BJ (cell line): ENCODE data around the gene IGSF21. TPM values are rescaled to one million over a fixed set of nuclear protein-coding genes. Genes with fewer than 3 reads are reported as not detected.

Experiments used
- CTCF ChIA-PET: fragments of 350-600 bp; formaldehyde crosslinking; extraction: SDS; loops from one replicate; lab custom pipeline; 2021; ENCODE audit warnings: antibody characterized with exemption, inconsistent platforms; lab: Yijun Ruan, JAX
- POLR2A ChIA-PET: fragments of 300-600 bp; sonication (Branson Sonifier 250); formaldehyde crosslinking; extraction: SDS; loops from one replicate; lab custom pipeline; 2021; ENCODE audit warnings: antibody characterized with exemption; lab: Charles Lee
- DNase-seq: peaks from one replicate; pipeline ENCODE4 v3.0.0-alpha.2; 2011; ENCODE audit warnings: low read depth
- H3K27me3 ChIP-seq: 2 replicates; pipeline ENCODE4 v1.6.0; 2011; ENCODE audit warnings: low read length; ENCODE audit not compliant: control insufficient read depth, insufficient read depth
- H3K36me3 ChIP-seq: 2 replicates; pipeline ENCODE4 v1.5.1; 2011; ENCODE audit warnings: low read length; ENCODE audit not compliant: control insufficient read depth, insufficient read depth
- H3K4me3 ChIP-seq: 2 replicates; pipeline ENCODE4 v1.5.1; 2011; ENCODE audit warnings: low read depth, mild to moderate bottlenecking, control low read depth, low read length
- polyA plus RNA-seq: library from polyadenylated mRNA; depleted of rRNA; stranded (reverse); fragments of >200 nt; gene quantifications from 2 replicates; pipeline ENCODE4 v1.2.3, GENCODE V29; 2011
- TF ChIP-seq, protein P1 (sequence below): IDR thresholded peaks from 2 replicates; pipeline ENCODE4 v1.5.1; 2011; ENCODE audit warnings: low read depth, mild to moderate bottlenecking, control low read depth, inconsistent platforms, low read length, moderate library complexity; ENCODE audit not compliant: insufficient read depth

Gene IGSF21
- polyA plus RNA-seq, 1 experiment: not detected

DNA sequence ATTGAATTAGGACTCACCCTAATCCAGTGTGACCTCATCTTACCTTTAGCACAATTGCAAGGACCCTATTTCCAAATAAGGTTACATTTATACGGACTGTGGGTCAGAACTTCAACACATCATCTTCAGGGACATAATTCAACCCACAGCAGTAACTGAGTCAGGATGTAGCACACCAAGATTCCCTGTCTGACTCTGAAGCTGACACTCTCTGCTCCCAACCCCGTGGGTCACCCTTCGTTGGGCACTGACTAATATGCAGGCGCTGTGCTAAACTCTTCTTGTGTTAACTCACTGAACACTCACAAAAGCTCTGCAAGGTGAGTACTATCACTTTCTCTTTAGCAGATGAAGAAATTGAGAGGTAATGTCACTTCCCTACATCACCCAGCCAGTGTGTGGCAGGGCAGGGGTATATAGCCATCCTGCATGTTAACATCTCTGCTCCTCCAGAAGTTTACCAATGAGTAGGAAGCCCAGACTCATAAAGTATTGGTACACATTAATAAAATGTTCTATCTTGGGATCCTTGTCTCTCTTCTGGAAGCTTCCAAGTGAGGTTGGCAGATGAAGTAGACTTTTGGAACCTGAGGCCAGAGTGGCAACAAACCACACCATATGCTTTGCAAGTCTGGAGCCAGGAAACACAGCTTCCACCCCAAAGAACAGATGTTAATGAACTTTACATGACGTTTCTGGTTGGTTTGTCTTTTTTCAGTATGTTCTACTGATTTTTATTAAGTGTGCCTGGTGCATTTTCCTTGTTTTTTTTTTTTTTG, 233.9 kb downstream of the IGSF21 start:
- TF ChIP-seq, protein P1, sequence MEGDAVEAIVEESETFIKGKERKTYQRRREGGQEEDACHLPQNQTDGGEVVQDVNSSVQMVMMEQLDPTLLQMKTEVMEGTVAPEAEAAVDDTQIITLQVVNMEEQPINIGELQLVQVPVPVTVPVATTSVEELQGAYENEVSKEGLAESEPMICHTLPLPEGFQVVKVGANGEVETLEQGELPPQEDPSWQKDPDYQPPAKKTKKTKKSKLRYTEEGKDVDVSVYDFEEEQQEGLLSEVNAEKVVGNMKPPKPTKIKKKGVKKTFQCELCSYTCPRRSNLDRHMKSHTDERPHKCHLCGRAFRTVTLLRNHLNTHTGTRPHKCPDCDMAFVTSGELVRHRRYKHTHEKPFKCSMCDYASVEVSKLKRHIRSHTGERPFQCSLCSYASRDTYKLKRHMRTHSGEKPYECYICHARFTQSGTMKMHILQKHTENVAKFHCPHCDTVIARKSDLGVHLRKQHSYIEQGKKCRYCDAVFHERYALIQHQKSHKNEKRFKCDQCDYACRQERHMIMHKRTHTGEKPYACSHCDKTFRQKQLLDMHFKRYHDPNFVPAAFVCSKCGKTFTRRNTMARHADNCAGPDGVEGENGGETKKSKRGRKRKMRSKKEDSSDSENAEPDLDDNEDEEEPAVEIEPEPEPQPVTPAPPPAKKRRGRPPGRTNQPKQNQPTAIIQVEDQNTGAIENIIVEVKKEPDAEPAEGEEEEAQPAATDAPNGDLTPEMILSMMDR: no peak
- Histone ChIP-seq H3K27me3 (no peaks in the 10 kb centered on the region), H3K36me3 (no peaks in the 10 kb centered on the region), H3K4me3 (no peak overlapping the region)
- ChIA-PET POLR2A (no interaction called here), CTCF (no interaction called here)
- no peak for DNase-seq

DNA sequence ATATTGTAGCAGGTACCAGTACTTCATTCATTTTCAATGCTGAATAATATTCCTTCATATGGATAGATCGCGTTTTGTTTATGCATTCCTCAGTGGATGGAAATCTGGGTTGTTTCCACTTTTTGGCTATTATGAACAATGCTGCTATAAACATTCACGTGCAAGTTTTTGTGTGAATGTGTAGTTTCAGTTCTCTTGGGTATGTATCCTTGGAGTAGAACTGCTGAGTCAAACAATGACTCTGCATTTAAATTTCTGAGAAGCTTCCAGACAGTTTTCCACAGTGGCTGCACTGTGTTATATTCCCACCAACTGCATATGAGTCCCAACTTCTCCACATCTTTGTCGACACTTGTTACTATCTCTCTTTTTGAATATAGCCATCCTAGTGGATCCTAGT, 235.1 kb downstream of the IGSF21 start:
- POLR2A ChIA-PET: no interaction called here
- CTCF ChIA-PET: no interaction called here

DNA sequence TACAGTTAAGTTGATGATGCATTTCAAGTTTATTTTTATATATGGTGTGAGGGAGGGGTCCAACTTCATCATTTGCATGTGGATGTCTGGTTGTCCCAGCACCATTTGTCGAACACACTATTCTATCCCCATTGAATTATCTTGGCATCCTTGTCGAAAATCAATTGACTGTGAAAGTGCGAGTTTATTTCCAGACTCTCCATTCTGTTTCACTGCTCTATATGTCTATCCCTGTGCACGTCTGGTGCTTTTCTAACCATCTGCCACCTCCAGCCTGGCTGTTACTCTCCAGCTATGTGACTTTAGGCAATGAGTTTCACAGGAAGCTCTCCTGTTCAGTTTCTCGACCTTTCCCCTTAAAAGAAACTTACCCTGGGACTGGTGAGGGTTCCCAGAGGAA, 236.0 kb downstream of the IGSF21 start:
- POLR2A ChIA-PET: no interaction called here
- TF ChIP-seq, protein P1: no peak
- CTCF ChIA-PET: interaction anchor here (0.6 kb wide), 1 partner anchor 912 kb away, joined by 3 read pairs; no protein-coding TSS in a partner anchor
- no peaks in the 10 kb centered on the region for H3K36me3 ChIP-seq
- H3K27me3 ChIP-seq: no peaks in the 10 kb centered on the region
- DNase-seq: no peak
- H3K4me3 ChIP-seq: no peak overlapping the region

More for the DNA sequence above, 235.1 kb downstream of the IGSF21 start:
- DNase-seq: no peak
- TF ChIP-seq, protein P1: no peak
- Histone ChIP-seq H3K36me3 (no peaks in the 10 kb centered on the region), H3K27me3 (no peaks in the 10 kb centered on the region), H3K4me3 (no peak overlapping the region)

DNA sequence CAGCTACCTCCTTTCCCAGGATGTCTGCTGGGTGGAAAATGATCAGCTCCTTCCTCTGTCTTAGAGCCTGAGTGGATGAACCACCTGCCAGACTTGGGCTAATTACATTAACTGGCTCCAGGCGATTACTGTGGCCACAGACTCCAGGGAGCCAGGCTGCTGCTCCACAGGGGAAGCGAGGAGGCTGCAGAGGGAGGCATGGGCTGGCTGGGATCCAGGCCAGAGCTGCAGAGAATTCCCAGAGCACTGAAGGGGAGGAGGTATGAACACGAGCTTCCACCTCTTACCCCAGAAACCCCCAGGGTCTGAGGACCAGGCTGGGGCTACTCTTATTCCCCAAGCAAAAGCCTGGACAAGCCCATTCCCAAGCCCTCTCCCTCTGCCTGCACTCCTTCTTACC, 237.2 kb downstream of the IGSF21 start:
- CTCF ChIA-PET: interaction anchor here (0.7 kb wide), 1 partner anchor 8 kb away, joined by 3 read pairs; no protein-coding TSS in a partner anchor
- TF ChIP-seq, protein P1: no peak
- POLR2A ChIA-PET: no interaction called here
- Histone ChIP-seq H3K4me3 (no peak overlapping the region), H3K27me3 (no peaks in the 10 kb centered on the region), H3K36me3 (no peaks in the 10 kb centered on the region)
- DNase-seq: no peak

DNA sequence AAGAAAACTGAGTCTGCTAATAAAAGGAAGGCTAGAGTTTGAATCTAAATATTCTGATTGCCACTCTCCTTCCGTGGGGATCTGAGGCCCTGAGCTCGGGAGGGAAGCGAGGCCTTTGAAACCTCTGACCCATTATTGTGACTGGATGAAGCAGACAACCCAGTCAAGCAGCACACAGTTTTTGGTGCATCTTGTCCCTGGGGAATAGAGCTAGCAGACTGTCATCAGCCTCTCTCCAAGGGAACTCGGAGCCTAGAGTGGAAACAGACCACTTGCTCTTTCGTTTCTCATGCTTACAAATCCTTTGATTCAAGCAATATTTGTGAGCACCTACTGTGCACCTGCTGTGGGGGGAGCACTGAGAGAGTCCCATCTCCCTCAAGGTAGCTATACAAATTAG, 240.0 kb downstream of the IGSF21 start:
- TF ChIP-seq, protein P1: no peak
- Histone ChIP-seq H3K27me3 (no peaks in the 10 kb centered on the region), H3K4me3 (no peak overlapping the region), H3K36me3 (no peaks in the 10 kb centered on the region)
- no peak for DNase-seq
- ChIA-PET POLR2A (no interaction called here), CTCF (no interaction called here)
